HG03439 (cell line): ENCODE measurements around the gene ZDHHC11B.

Experiments used
- ATAC-seq: cut with Tn5 transposase; IDR thresholded peaks from one replicate; pipeline ENCODE4 v1.9.1; 2021; ENCODE audit warnings: mild to moderate bottlenecking, moderate library complexity; ENCODE audit not compliant: unreplicated experiment

Gene ZDHHC11B

GRCh38 chr5:664343-664993 lies 120.1 kb downstream of the ZDHHC11B start:
- no peak for ATAC-seq

- no peak for ATAC-seq
These were observed 120.8 kb downstream of the ZDHHC11B start for GRCh38 chr5:663436-664342.

GRCh38 chr5:662751-663435 lies 121.6 kb downstream of the ZDHHC11B start:
- ATAC-seq: no peak

GRCh38 chr5:661891-662750 lies 122.4 kb downstream of the ZDHHC11B start:
- no peak for ATAC-seq

- ATAC-seq: no peak
These were observed 124.0 kb downstream of the ZDHHC11B start for GRCh38 chr5:660491-661030.
